HFF-Myc (cell line): ENCODE measurements around the gene SYAP1.
A peak's percentile ranks its signal among the peaks of the same experiment; 100 is the strongest.
"Not testable (repeated sequence)": the region's sequence is repeated elsewhere in the genome, so short reads cannot be mapped to it uniquely, and the experiment has no call there.

Source experiments
- DNase-seq: peaks from one replicate; pipeline ENCODE4 v3.0.0-alpha.2; 2011; ENCODE audit warnings: low read depth; ENCODE audit errors: extremely low read depth
- H3K4me3 ChIP-seq: replicated peaks from 2 replicates; pipeline ENCODE4 v1.5.1; 2011; ENCODE audit warnings: low read depth, mild to moderate bottlenecking, control low read depth, low read length
- TF ChIP-seq, protein P1 (sequence below): IDR thresholded peaks from 2 replicates; pipeline ENCODE4 v1.5.1; 2012; ENCODE audit warnings: mild to moderate bottlenecking, low read depth, low read length, control low read depth; ENCODE audit errors: missing control alignments

The SYAP1 gene

DNA sequence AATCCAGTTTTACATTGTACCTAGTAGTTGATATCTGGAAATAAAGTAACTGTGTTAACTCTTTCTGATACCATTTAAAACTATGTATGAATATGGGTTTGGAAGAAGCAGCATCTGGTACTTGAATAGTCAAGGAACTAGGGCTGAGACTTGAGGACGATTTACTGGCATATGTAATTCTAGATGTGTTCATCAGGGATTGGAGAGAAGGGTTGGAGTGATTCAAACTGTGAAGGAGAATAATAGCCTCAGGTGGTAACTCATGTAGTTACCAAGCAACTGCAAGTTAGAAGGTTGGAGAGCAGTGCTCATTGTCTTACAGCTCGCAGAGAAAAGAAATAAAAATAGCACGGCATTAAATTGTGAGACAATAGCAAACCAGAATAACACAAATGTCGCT, 37.3 kb downstream of the SYAP1 start:
- TF ChIP-seq, protein P1, sequence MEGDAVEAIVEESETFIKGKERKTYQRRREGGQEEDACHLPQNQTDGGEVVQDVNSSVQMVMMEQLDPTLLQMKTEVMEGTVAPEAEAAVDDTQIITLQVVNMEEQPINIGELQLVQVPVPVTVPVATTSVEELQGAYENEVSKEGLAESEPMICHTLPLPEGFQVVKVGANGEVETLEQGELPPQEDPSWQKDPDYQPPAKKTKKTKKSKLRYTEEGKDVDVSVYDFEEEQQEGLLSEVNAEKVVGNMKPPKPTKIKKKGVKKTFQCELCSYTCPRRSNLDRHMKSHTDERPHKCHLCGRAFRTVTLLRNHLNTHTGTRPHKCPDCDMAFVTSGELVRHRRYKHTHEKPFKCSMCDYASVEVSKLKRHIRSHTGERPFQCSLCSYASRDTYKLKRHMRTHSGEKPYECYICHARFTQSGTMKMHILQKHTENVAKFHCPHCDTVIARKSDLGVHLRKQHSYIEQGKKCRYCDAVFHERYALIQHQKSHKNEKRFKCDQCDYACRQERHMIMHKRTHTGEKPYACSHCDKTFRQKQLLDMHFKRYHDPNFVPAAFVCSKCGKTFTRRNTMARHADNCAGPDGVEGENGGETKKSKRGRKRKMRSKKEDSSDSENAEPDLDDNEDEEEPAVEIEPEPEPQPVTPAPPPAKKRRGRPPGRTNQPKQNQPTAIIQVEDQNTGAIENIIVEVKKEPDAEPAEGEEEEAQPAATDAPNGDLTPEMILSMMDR, result no peak
- H3K4me3 ChIP-seq, result no peak overlapping the region
- no peak for DNase-seq

DNA sequence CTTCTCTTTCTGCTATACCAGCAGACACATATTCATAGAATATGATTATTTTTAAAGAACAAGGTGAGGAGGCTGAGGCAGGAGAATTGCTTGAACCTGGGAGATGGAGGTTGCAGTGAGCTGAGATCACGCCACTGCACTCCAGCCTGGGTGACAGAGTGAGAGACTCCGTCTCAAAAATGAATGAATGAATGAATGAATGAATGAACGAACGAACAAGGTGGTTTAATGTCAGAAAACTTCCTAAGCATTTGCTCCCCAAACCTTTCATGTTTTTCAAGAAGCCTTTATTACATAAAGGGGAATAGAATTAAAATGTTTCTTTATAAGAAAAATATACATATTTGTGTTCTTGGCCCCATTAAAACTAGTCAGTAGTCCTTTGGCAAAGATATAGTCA, 42.1 kb downstream of the SYAP1 start:
- H3K4me3 ChIP-seq, DNase-seq: not testable (repeated sequence)

DNA sequence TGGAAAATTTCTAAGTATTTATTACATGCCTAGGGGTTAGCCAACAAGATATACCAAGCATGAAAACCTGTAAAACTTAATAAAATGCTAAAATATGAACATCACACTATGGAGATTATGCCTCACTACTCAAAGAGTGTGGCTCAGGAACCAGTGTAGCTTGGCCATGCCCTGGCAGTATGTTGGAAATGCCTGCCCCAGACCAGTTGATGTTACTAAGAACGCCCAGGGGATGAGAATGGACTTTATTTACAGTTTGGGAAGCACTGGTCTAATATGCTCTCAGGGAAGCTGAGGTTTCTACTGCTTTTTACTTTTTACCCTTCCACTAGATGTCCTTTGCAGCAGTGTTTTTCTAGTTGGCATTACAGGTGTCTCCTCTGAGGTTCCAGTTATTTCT, 43.2 kb downstream of the SYAP1 start:
- TF ChIP-seq, protein P1, result no peak
- DNase-seq, result no peak
- H3K4me3 ChIP-seq, result no peak overlapping the region

DNA sequence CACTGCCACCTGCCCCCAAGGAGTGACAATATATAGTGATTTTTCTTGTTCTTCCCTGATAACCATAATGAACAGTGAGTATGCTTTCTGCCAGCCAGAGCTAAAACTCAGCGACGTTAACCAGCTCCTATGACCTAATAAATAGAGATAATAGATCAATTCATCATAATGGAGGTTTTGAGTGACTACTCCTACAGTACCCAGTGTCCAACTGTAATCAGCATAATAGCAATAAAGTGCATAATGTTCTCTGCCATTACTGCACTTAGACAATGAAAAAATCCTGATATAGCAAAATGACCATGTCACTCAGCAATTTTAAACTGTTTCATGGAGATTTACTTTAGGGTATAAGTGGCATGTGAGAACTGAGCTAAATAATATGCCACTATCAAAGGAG, 46.2 kb downstream of the SYAP1 start:
- H3K4me3 ChIP-seq, result no peak overlapping the region
- TF ChIP-seq, protein P1, result no peak
- no peak for DNase-seq

DNA sequence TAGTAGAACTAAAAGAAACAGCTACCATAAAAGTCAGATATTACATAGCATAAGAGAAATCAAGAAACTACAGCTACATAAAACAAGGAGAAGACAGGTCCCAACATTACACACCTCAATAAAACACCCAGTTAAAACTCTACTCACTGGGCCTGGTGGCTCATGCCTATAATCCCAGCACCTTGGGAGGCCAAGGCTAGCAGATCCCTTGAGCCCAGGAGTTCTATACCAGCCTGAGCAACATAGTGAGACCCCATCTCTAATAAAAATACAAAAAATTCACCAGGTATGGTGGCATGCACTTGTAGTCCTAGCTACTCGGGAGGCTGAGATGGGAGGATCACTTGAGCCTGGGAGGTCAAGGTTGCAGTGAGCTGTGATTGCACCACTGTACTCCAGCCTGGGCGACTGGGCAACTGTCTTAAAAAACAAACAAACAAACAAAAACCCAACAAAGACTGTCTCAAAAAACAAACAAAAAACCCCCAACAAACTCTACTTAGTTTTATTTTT, 51.6 kb downstream of the SYAP1 start:
- TF ChIP-seq, protein P1, result no peak
- DNase-seq, result no peak
- no peak overlapping the region for H3K4me3 ChIP-seq

DNA sequence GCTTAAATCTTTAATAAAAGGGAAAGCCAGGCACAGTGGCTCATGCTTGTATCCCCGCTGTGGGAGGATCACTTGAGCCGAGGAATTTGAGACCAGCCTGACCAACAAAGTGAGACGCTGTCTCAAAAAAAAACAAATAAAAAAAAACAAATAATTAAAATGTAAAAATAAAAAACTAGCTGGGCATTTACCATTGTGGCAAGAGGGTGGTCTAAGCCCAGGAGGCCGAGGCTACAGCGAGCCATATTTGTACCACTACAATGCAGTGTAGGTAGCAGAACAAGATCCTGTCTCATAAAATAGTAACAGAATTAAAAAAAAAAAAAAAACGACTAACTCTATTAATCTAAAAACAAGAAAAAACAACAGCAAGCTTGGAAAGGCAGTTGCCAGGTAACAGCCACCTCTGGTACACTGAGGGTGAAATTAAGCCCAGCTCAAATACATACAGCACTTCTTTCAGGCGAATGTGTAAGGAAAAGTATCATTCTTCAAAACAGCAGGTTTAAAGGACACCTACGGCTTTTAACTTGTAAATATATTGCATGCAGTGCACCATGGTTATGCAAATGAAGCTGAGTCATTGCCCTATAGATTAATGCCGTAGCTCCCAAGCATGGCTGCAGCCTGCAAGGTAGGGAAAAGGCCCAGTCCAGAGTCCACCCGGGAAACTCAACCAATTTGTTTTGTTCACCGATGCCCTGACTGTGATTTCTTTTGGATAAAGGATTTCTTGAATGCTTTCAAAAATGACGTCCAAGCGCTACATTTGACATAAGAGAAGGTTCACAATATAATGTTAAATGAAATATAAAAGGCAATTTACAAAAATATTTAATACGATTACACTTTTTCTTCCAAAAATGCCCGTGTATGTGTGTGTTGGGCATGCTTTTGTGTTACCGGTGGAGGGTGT, 52.3 kb downstream of the SYAP1 start:
- peak; percentile 38 for DNase-seq
- TF ChIP-seq, protein P1, result no peak
- H3K4me3 ChIP-seq, result no peak overlapping the region

DNA sequence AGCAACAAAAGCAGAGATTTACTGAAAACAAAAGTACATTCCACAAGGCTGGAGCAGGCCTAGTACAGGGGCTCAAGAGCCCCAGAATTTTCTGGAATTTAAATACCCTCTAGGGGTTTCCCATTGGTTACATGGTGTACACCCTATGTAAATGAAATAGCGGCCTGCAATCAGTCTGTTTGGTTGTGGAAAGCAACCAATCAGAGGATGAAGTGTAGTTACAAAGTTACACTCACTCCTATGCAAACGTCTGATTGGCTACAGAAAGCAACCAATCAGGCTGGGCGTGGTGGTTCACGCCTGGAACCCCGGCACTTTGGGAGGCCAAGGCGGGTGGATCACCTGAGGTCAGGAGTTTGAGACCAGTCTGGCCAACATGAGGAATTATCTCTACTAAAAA, 53.0 kb downstream of the SYAP1 start:
- no peak overlapping the region for H3K4me3 ChIP-seq
- TF ChIP-seq, protein P1, result no peak
- DNase-seq, result no peak
